HG03469 (cell line): ENCODE measurements around the gene TNFRSF1B.

Experiments used
- ATAC-seq: cut with Tn5 transposase; IDR thresholded peaks from one replicate; pipeline ENCODE4 v1.9.1; 2021; ENCODE audit warnings: mild to moderate bottlenecking, moderate library complexity, moderate number of reproducible peaks; ENCODE audit not compliant: unreplicated experiment

The TNFRSF1B gene

GRCh38 chr1:12166834-12167492 lies at the start of gene TNFRSF1B:
Gene TNFRSF1B (plus strand): TSS chr1:12166991. CDS start chr1:12167092, 101 bp downstream.
- no peak for ATAC-seq

GRCh38 chr1:12121212-12122003 lies 45.4 kb upstream of the TNFRSF1B start:
- ATAC-seq = no peak

- ATAC-seq = no peak
Observed at GRCh38 chr1:12123172-12123571, 43.6 kb upstream of the TNFRSF1B start.

- no peak for ATAC-seq
Observed at GRCh38 chr1:12124693-12125421, 41.9 kb upstream of the TNFRSF1B start.

- ATAC-seq = no peak
Observed at GRCh38 chr1:12125422-12126355, 41.1 kb upstream of the TNFRSF1B start.

GRCh38 chr1:12126781-12127180 lies 40.0 kb upstream of the TNFRSF1B start:
- no peak for ATAC-seq

GRCh38 chr1:12127206-12127810 lies 39.5 kb upstream of the TNFRSF1B start:
- ATAC-seq = no peak

- ATAC-seq = no peak
Observed at GRCh38 chr1:12128120-12128519, 38.7 kb upstream of the TNFRSF1B start.

GRCh38 chr1:12129624-12130023 lies 37.2 kb upstream of the TNFRSF1B start:
- no peak for ATAC-seq

GRCh38 chr1:12130466-12131130 lies 36.2 kb upstream of the TNFRSF1B start:
- no peak for ATAC-seq

GRCh38 chr1:12132078-12132477 lies 34.7 kb upstream of the TNFRSF1B start:
- no peak for ATAC-seq

- ATAC-seq = no peak
Observed at GRCh38 chr1:12134716-12135115, 32.1 kb upstream of the TNFRSF1B start.

GRCh38 chr1:12135612-12136011 lies 31.2 kb upstream of the TNFRSF1B start:
- ATAC-seq = no peak

- ATAC-seq = no peak
Observed at GRCh38 chr1:12136916-12137610, 29.7 kb upstream of the TNFRSF1B start.

- ATAC-seq = no peak
Observed at GRCh38 chr1:12138196-12139168, 28.3 kb upstream of the TNFRSF1B start.

- no peak for ATAC-seq
Observed at GRCh38 chr1:12140016-12140415, 26.8 kb upstream of the TNFRSF1B start.

- ATAC-seq = no peak
Observed at GRCh38 chr1:12140515-12141162, 26.2 kb upstream of the TNFRSF1B start.
